ENCODE measurements around the gene CD63.

DNA sequence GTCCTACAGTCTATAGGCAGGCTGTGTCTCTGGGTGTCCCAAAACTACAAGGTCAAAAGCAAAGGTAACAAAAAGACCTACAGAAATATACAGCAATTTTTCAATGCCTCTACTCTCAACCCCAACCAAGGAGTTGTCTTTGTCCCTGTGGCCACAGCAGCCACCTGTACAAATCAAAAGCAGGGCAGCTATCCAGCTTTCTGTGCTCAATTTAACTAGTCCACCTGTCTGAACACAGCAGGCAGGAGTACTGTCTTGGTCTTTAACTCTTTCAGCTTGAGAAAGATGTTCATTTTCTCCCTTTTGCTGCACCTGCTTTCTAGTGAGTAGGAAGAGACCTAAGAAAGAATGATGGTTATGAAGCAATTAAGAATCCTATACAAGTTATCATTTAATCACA is 33.8 kb upstream of the CD63 start:
- TF ChIP-seq, protein P1, sequence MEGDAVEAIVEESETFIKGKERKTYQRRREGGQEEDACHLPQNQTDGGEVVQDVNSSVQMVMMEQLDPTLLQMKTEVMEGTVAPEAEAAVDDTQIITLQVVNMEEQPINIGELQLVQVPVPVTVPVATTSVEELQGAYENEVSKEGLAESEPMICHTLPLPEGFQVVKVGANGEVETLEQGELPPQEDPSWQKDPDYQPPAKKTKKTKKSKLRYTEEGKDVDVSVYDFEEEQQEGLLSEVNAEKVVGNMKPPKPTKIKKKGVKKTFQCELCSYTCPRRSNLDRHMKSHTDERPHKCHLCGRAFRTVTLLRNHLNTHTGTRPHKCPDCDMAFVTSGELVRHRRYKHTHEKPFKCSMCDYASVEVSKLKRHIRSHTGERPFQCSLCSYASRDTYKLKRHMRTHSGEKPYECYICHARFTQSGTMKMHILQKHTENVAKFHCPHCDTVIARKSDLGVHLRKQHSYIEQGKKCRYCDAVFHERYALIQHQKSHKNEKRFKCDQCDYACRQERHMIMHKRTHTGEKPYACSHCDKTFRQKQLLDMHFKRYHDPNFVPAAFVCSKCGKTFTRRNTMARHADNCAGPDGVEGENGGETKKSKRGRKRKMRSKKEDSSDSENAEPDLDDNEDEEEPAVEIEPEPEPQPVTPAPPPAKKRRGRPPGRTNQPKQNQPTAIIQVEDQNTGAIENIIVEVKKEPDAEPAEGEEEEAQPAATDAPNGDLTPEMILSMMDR (IDR thresholded peaks at IDR 0.05) = no peak
- TF ChIP-seq TCF7L2 (IDR thresholded peaks at IDR 0.05; ENCODE audit: low read depth, low read length) (no peak), POLR2AphosphoS5 (IDR thresholded peaks at IDR 0.05; ENCODE audit: low read depth, low read length) (no peak)
- TF ChIP-seq, protein P2, sequence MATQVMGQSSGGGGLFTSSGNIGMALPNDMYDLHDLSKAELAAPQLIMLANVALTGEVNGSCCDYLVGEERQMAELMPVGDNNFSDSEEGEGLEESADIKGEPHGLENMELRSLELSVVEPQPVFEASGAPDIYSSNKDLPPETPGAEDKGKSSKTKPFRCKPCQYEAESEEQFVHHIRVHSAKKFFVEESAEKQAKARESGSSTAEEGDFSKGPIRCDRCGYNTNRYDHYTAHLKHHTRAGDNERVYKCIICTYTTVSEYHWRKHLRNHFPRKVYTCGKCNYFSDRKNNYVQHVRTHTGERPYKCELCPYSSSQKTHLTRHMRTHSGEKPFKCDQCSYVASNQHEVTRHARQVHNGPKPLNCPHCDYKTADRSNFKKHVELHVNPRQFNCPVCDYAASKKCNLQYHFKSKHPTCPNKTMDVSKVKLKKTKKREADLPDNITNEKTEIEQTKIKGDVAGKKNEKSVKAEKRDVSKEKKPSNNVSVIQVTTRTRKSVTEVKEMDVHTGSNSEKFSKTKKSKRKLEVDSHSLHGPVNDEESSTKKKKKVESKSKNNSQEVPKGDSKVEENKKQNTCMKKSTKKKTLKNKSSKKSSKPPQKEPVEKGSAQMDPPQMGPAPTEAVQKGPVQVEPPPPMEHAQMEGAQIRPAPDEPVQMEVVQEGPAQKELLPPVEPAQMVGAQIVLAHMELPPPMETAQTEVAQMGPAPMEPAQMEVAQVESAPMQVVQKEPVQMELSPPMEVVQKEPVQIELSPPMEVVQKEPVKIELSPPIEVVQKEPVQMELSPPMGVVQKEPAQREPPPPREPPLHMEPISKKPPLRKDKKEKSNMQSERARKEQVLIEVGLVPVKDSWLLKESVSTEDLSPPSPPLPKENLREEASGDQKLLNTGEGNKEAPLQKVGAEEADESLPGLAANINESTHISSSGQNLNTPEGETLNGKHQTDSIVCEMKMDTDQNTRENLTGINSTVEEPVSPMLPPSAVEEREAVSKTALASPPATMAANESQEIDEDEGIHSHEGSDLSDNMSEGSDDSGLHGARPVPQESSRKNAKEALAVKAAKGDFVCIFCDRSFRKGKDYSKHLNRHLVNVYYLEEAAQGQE (IDR thresholded peaks at IDR 0.05; ENCODE audit: insufficient read depth in 1 of 2, low read depth in 2 of 2, low read length in 1 of 2) = no peak
